ENCODE data around the gene SOS2.

- TF ChIP-seq POLR2A (IDR thresholded peaks at IDR 0.05; ENCODE audit: low read depth, low read length) (no peak), FOS (IDR thresholded peaks at IDR 0.05; ENCODE audit: low read depth, low read length) (no peak), CTCF (conservative IDR thresholded peaks at IDR 0.05; ENCODE audit: low read depth, low read length) (no peak)
These were observed 109.9 kb downstream of the SOS2 start for GRCh38 chr14:50121486-50121885.
